NB4 (cell line): ENCODE results near the gene RFTN2.

Experiments
- DNase-seq: peaks from one replicate; pipeline ENCODE4 v3.0.0; 2010; ENCODE audit warnings: low read depth
- H3K4me3 ChIP-seq: one replicate; pipeline ENCODE4 v1.5.1; 2011; ENCODE audit warnings: mild to moderate bottlenecking, low read depth, low read length, moderate library complexity
- CTCF ChIP-seq: IDR thresholded peaks from one replicate; pipeline ENCODE4 v1.5.1; 2012; ENCODE audit warnings: low read depth, low read length
- MAX ChIP-seq: IDR thresholded peaks from 2 replicates; pipeline ENCODE4 v1.6.1; 2011; ENCODE audit warnings: low read depth, low read length
- MYC ChIP-seq: IDR thresholded peaks from 2 replicates; pipeline ENCODE4 v1.6.1; 2011; ENCODE audit warnings: low read depth, low read length
- POLR2A ChIP-seq: IDR thresholded peaks from 2 replicates; pipeline ENCODE4 v1.6.1; 2011; ENCODE audit warnings: mild to moderate bottlenecking; ENCODE audit not compliant: insufficient read length; ENCODE audit errors: extremely low read depth

The RFTN2 gene

GRCh38 chr2:197672371-197672893, 3.0 kb downstream of the RFTN2 start:
- no peak overlapping the region for H3K4me3 ChIP-seq
- no peak for TF ChIP-seq MYC
- TF ChIP-seq MAX = no peak
- no peak for TF ChIP-seq CTCF
- no peak for TF ChIP-seq POLR2A
- DNase-seq = no peak

GRCh38 chr2:197669077-197669476, 6.3 kb downstream of the RFTN2 start:
- DNase-seq = no peak
- no peak for TF ChIP-seq MAX
- no peak for TF ChIP-seq MYC
- H3K4me3 ChIP-seq = no peak overlapping the region

DNA sequence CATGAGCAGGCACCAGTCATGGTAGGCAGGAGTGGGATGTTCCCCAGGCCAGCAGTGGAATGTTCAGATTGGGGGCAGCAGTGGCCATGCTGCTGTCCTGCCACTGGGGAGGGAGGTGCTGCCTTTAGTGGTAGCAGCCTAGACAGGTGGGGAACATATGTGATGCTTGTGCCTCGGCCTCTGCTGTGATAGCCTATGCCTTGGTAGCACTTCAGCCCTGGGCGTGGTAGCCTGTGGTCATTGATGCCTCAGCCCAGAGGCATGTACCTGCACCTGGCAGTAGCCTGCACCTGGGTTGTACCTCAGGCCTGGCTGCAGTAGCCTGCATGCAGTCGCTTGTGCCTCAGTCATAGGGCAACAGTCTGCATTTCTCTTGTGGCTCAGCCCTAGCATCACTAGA, 7.1 kb downstream of the RFTN2 start:
- no peak overlapping the region for H3K4me3 ChIP-seq
- no peak for TF ChIP-seq MAX
- TF ChIP-seq CTCF = no peak
- no peak for TF ChIP-seq POLR2A
- no peak for DNase-seq

DNA sequence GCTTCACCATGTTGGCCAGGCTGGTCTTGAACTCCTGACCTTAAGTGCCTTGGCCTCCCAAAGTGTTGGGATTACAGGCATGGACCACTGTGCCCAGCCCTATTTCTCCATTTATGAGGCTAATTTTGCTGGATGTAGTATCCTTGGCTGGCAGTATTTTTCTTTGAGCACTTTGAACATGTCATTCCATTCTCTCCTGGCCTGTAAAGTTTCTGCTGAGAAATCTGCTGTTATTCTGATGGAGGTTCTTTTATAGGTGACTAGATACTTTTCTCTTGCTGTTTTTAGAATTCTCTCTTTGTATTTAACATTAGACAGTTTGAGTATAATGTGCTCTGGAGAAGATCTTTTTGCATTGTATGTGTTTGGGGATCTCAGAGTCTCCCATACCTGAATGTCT, 9.1 kb downstream of the RFTN2 start:
- H3K4me3 ChIP-seq = no peak overlapping the region
- no peak for DNase-seq
- no peak for TF ChIP-seq POLR2A
- no peak for TF ChIP-seq MYC
- TF ChIP-seq CTCF = no peak
- TF ChIP-seq MAX = no peak

DNA sequence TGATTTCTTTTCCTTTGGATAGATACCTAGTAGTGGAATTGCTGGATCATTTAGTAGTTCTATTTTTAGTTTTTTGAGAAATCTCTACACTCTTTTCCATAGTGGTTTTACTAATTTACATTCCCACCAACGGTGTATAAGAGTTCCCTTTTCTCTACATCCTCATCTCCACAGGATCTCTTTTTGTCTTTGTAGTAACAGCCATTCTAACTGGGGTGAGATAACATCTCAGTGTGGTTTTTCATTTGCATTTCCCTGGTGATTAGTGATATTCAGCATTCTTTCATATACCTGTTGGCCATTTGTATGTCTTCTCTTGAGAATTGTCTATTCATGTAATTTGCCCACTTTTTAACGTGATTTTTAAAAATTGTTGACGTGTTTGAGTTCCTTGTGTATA, 13.8 kb downstream of the RFTN2 start:
- H3K4me3 ChIP-seq = no peak overlapping the region
- no peak for TF ChIP-seq MAX
- no peak for TF ChIP-seq MYC
- no peak for TF ChIP-seq CTCF
- TF ChIP-seq POLR2A = no peak
- DNase-seq = peak; percentile 7

GRCh38 chr2:197657562-197657961, 17.8 kb downstream of the RFTN2 start:
- H3K4me3 ChIP-seq = no peak overlapping the region
- no peak for DNase-seq
- TF ChIP-seq POLR2A = no peak
- TF ChIP-seq CTCF = no peak
- TF ChIP-seq MAX = no peak
- TF ChIP-seq MYC = no peak
